Bone marrow (tissue), 2 donors: ENCODE results near the gene PTPRE.

ENCODE experiments used
- DNase-seq, 2 donors: peaks; one replicate each; lab custom pipeline; 2025; lab: John Stamatoyannopoulos, UW

The PTPRE gene

GRCh38 chr10:128027306-128027705 is 120.4 kb downstream of the PTPRE start:
- DNase-seq: no peak

GRCh38 chr10:128027822-128028507 is 121.1 kb downstream of the PTPRE start:
- no peak for DNase-seq

GRCh38 chr10:128028508-128029289 is 121.8 kb downstream of the PTPRE start:
- DNase-seq: no peak

- no peak for DNase-seq
Observed at GRCh38 chr10:128029290-128029651, 122.4 kb downstream of the PTPRE start.

- DNase-seq: no peak
Observed at GRCh38 chr10:128029731-128030369, 122.9 kb downstream of the PTPRE start.

GRCh38 chr10:128030498-128031072 is 123.7 kb downstream of the PTPRE start:
- no peak for DNase-seq

GRCh38 chr10:128031216-128031615 is 124.3 kb downstream of the PTPRE start:
- no peak for DNase-seq

- no peak for DNase-seq
Observed at GRCh38 chr10:128032466-128032865, 125.6 kb downstream of the PTPRE start.

- DNase-seq: peak in 1 of 2 donors; percentile 36
Observed at GRCh38 chr10:128035557-128035973, 128.7 kb downstream of the PTPRE start.

GRCh38 chr10:128036011-128036615 is 129.2 kb downstream of the PTPRE start:
- no peak for DNase-seq

GRCh38 chr10:128036746-128037543 is 130.0 kb downstream of the PTPRE start:
- DNase-seq: no peak

- DNase-seq: no peak
Observed at GRCh38 chr10:128040096-128040495, 133.2 kb downstream of the PTPRE start.

GRCh38 chr10:128040681-128041080 is 133.8 kb downstream of the PTPRE start:
- no peak for DNase-seq

GRCh38 chr10:128042131-128042610 is 135.3 kb downstream of the PTPRE start:
- no peak for DNase-seq

GRCh38 chr10:128043259-128044045 is 136.5 kb downstream of the PTPRE start:
- DNase-seq: no peak

- DNase-seq: no peak
Observed at GRCh38 chr10:128044186-128044585, 137.3 kb downstream of the PTPRE start.

- DNase-seq: no peak
Observed at GRCh38 chr10:128044961-128045832, 138.3 kb downstream of the PTPRE start.

- DNase-seq: no peak
Observed at GRCh38 chr10:128045833-128046120, 138.9 kb downstream of the PTPRE start.

GRCh38 chr10:128046156-128046952 is 139.5 kb downstream of the PTPRE start:
- DNase-seq: no peak
